Measurements from ENCODE around the gene CLDN22.

CLDN22 gene

GRCh38 chr4:183347146-183347545 lies 27.1 kb upstream of the CLDN22 start:
- no peak overlapping the region for H3K4me3 ChIP-seq (ENCODE audit: low read depth, low read length)
- no peak for TF ChIP-seq CTCF (IDR thresholded peaks at IDR 0.05; ENCODE audit: low read depth, low read length)

- H3K4me3 ChIP-seq (ENCODE audit: low read depth, low read length), result no peak overlapping the region
These were observed 25.2 kb upstream of the CLDN22 start for GRCh38 chr4:183345261-183345660.

GRCh38 chr4:183344523-183345255 lies 24.6 kb upstream of the CLDN22 start:
- no peak for TF ChIP-seq CTCF (IDR thresholded peaks at IDR 0.05; ENCODE audit: low read depth, low read length)

More at GRCh38 chr4:183345261-183345660, 25.2 kb upstream of the CLDN22 start:
- TF ChIP-seq CTCF (IDR thresholded peaks at IDR 0.05; ENCODE audit: low read depth, low read length), result no peak

GRCh38 chr4:183343730-183344129 lies 23.7 kb upstream of the CLDN22 start:
- H3K4me3 ChIP-seq (ENCODE audit: low read depth, low read length), result no peak overlapping the region
- TF ChIP-seq CTCF (IDR thresholded peaks at IDR 0.05; ENCODE audit: low read depth, low read length), result no peak

More at GRCh38 chr4:183344523-183345255, 24.6 kb upstream of the CLDN22 start:
- H3K4me3 ChIP-seq (ENCODE audit: low read depth, low read length), result no peak overlapping the region

GRCh38 chr4:183342541-183343533 lies 22.8 kb upstream of the CLDN22 start:
- H3K4me3 ChIP-seq (ENCODE audit: low read depth, low read length), result no peak overlapping the region
- no peak for TF ChIP-seq CTCF (IDR thresholded peaks at IDR 0.05; ENCODE audit: low read depth, low read length)

GRCh38 chr4:183337833-183338232 lies 17.8 kb upstream of the CLDN22 start:
- no peak overlapping the region for H3K4me3 ChIP-seq (ENCODE audit: low read depth, low read length)
- no peak for TF ChIP-seq CTCF (IDR thresholded peaks at IDR 0.05; ENCODE audit: low read depth, low read length)
